Stimulated activated CD4-positive, alpha-beta T cell treated with anti-CD3 and anti-CD28 coated beads, Interleukin-12 subunit alpha, Interleukin-12 subunit beta, amount 100 ng/mL, for 24 hours (primary cell): Measurements from ENCODE around the gene PI4KA.
"Not testable (repeated sequence)": the region's sequence is repeated elsewhere in the genome, so short reads cannot be mapped to it uniquely, and the experiment has no call there.

Experiments used
- DNase-seq, 2 experiments: peaks; one replicate each; pipeline ENCODE4 v3.0.0-alpha.2; 2020; ENCODE audit warnings: low read depth in 2 of 2

Gene PI4KA

GRCh38 chr22:20776624-20777405 lies 81.8 kb downstream of the PI4KA start:
- no peak for DNase-seq

DNA sequence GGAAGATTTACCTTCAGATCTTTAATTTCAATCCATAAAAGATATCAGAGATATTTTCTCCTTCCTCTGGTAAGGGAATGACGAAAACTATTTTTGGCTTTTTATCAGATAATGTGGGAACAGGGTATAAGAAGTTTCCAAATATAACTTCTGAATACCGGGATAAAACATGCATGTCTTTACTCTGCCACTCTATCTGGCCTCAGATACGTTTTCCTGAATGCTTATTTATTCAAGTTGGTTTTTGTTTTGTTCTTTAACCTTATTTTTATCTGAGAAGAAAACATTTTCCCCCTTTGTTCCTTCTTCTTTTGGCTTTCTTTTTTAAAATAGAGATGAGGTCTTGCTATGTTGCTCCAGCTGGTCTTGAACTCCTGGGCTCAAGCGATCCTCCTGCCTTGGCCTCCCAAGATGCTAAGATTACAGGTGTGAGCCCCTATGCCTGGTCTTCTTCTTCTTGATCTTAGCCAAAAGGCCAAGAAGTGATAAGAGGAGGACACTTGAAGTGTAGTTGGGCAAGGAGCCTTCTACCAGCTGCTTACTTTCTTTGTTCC lies 83.2 kb downstream of the PI4KA start:
- DNase-seq = no peak

DNA sequence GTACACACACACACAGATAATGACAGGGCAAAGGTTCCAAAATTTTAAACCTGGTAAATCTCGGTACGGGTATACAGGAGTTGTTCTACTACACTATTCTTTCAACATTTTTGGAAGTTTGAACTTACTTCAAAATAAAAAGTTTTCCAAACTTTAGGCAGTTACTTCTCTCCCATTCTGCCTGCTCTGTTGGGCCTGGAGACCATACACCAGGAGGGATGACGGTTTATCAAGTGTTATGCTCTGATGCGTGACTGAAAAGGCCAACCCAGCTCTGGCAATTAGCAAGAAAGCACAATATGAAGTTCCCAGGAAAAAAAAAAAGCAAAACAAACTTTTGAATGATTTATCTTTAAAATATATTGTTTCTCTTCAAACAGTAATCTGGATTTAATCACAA lies 83.7 kb downstream of the PI4KA start:
- DNase-seq = no peak

- DNase-seq = no peak
Observed at GRCh38 chr22:20773793-20774212, 84.8 kb downstream of the PI4KA start, which contains the start of gene SERPIND1. Gene SERPIND1, plus strand, starts transcription at chr22:20774113. Its CDS starts 5,200 bp downstream, at chr22:20779313.

GRCh38 chr22:20771918-20772625 lies 86.5 kb downstream of the PI4KA start:
- DNase-seq = no peak

DNA sequence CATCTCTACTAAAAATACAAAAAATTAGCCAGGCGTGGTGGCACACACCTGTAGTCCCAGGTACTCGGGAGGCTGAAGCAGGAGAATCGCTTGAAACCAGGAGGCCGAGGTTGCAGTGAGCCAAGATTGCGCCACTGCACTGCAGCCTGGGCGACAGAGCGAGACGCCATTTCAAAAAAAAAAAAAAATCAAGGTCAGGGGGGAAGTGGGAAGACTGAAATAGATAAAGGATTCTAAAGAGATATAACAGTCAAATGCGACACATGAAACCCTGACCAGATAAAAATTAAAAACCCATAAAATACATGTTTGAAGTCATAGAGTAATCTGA lies 89.2 kb downstream of the PI4KA start:
- not testable (repeated sequence) for DNase-seq

- no peak for DNase-seq
Observed at GRCh38 chr22:20766530-20766929, 92.1 kb downstream of the PI4KA start.

GRCh38 chr22:20765938-20766337 lies 92.7 kb downstream of the PI4KA start:
- no peak for DNase-seq

DNA sequence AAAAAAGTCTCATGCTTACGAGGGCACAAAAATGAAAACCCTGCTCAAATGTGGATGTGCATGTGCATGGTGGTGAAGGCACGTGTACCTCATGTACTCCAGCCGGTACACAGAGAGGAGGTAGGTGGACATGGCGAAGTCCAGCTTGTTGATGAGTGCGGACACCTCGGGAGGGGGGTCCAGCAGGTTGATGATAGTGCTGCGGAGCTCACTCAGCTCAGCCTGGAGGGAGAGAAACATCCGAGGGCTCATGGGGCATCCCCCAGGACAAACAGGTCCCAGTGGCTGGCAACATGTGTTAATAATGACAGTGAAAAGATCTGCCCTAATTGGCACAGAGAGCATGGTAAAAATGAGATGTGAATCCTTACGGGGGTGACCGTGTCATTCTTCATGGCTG lies 93.9 kb downstream of the PI4KA start:
- no peak for DNase-seq

DNA sequence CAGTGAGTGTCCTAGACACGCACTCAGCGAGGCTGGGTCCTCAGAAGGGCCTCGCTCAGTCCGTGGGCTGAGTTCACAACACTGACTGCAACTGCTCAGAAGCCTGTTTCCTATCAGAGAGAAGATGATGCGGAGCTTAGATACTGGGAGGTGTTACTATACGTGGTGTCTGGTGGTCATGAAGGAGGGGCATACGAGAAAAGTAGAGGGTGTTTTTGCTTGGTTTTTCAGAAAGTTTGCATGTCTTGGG lies 94.2 kb downstream of the PI4KA start:
- DNase-seq = no peak

DNA sequence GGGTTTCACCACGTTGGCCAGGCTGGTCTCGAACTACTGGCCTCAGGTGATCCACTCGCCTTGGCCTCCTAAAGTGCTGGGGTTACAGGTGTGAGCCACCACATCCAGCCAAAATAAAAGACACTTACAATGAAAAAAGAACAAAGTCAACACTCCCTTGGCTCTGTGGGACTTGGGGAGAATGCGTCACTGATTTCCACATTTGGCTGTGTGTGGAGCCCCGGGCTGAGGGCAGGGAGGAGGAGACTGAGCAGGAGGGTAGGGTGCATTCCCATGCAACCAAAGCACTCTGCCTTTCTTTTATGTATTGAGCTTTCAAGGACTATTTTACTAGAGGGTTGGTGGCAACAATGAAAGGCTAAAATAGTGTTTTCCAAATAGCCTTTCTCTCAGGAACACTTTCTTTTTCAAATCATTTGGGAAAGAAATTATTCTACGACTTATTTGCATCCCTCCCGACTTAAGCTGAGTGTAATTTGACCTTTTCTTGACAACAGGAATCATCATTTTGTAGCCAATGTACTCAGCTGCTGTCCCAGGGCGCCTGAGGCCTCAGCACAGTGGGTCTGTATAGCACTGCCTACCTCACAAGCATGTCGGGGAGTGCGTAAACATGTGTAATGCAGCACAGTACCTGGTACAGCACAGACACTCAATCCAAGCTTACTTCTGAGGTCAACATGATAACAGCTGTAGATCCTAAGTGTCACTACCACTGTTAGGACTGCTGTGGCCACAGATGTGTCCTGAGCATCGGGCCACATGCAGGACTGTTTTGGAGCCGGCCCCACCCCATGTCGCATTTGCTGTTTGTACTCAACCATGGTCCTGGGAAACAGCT lies 94.8 kb downstream of the PI4KA start:
- no peak for DNase-seq

GRCh38 chr22:20762233-20762796 lies 96.3 kb downstream of the PI4KA start:
- no peak for DNase-seq

- no peak for DNase-seq
Observed at GRCh38 chr22:20761536-20761935, 97.1 kb downstream of the PI4KA start.

GRCh38 chr22:20760084-20760483 lies 98.5 kb downstream of the PI4KA start:
- no peak for DNase-seq

DNA sequence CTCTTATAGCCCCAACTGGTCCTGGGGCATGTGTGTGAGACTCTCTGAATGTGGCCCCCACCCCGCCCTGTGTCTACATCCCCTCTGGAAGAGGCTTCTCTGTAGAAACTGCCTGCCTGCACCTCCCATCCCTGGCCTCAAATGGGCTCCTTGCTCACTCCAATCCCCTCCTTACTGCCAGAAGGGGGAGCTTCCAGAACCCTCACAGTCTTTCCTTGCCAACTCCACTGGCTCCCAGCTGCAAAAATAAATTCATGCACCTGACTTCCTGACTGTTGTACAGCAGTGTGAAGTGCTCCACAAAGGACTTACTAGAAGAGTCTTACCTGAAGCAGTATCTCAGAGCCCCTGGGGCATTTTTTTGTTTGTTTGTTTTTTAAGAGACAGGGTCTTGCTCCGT lies 99.9 kb downstream of the PI4KA start:
- DNase-seq = no peak

- no peak for DNase-seq
Observed at GRCh38 chr22:20756846-20757245, 101.8 kb downstream of the PI4KA start.

DNA sequence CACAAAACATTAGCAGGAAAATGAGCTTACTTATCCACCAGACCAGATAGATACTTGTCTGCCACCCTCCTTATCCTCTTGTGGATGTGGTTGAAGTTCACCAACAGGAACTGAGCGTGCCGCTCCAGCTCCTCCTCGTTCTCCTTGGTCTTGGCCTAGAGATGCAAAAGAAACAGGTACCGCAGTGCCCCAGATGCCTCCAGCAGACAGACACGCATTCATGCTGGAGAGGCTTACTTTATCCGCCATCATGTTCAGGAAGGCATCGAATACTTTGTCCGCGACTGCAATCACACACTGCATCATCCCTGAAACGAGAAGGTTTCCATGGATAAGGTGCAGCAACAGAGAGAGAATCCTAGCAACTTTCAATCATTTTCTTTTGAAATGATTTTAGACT lies 105.7 kb downstream of the PI4KA start:
- no peak for DNase-seq

DNA sequence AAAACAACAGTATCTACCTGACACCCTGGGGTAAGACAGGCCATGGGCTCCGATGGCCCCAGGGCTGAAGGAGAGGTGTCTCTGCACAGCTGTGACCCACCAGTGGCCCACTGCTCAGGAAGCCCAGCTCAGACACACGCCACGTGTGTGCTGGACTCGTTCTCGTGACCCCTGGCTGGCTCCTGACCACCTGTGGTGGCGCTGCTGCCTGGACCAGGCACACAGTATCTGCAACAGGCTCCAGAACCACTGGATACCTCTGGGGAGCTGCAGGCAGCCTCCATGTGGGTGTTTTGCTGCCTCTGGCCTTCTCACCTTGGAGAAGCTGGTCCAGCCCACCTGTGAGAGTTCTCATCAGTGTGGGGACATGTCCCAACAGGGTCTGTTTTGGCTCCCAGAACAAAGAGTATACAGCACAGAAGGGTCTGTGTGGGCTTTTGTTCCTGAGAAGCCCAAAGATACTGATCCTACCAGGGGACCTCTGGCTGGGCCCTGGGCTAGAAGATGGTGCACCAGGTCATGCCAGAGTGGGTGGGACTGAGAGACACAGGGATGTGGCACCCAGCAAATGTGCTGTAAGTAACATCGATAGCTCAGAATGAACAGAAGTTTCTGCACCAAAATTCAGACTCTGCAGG lies 106.4 kb downstream of the PI4KA start:
- no peak for DNase-seq

- no peak for DNase-seq
Observed at GRCh38 chr22:20751185-20751851, 107.3 kb downstream of the PI4KA start.

DNA sequence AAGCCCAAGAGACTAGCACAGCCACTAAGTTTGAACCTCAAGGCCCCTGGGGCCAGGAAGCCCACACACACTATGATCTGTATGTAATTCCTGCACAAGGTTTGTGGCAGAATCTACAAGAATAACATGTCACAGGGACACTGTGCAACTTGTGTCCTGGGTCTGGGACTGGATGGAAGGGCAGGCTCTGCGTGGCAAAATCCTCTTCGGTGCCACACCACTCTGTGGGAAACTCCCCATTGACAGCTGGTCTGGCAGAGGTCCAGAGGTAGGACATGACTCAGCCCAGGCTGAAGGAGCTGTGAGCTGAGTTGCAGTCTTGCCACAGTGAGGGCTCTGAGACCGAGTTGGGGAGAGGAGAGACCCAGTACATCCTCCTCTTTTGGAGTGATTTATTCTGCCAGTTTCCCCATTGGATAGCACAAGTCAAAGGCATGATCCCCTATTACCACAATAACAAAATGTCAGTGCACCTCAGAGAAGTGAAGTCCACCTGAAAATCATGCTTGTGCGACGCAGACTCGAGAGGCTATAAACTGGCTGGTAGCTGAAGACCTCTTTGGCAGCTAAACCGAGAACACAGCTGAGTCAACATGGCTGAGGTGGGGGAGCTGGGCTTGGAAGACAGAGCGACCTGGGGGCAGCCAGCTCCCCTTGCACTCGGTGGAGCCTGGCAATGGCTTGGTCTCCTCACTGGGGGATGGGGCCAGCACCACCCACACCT lies 108.0 kb downstream of the PI4KA start:
- peak in 1 of 2 experiments; percentile 24 for DNase-seq
